ENCODE results near the gene NELL1.

The NELL1 gene

GRCh38 chr11:20909995-20910726 lies 240.8 kb downstream of the NELL1 start:
- no peak overlapping the region for H3K4me3 ChIP-seq (ENCODE audit: extremely low read depth, insufficient read depth, low read length, poor library complexity, severe bottlenecking)
- WGBS, 2 experiments (ENCODE audit: insufficient coverage in 2 of 2), result 90 to 98% methylated on average over 3 to 5 of the region's 7 CpGs

GRCh38 chr11:20910733-20911132 lies 241.3 kb downstream of the NELL1 start:
- Histone ChIP-seq H3K9me3 (ENCODE audit: control insufficient read depth, low read length) (no peaks in the 10 kb centered on the region), H3K4me1 (ENCODE audit: control insufficient read depth, insufficient read depth, low read length, poor library complexity, severe bottlenecking) (no peaks in the 10 kb centered on the region), H3K4me3 (ENCODE audit: extremely low read depth, insufficient read depth, low read length, poor library complexity, severe bottlenecking) (no peak overlapping the region), H3K27ac (ENCODE audit: low read depth, low read length, severe bottlenecking) (no peak overlapping the region), H3K36me3 (ENCODE audit: control insufficient read depth, insufficient read depth, low read length) (no peaks in the 10 kb centered on the region)

More at GRCh38 chr11:20909995-20910726, 240.8 kb downstream of the NELL1 start:
- H3K27ac ChIP-seq (ENCODE audit: low read depth, low read length, severe bottlenecking), result no peak overlapping the region
- no peaks in the 10 kb centered on the region for H3K36me3 ChIP-seq (ENCODE audit: control insufficient read depth, insufficient read depth, low read length)
- no peaks in the 10 kb centered on the region for H3K9me3 ChIP-seq (ENCODE audit: control insufficient read depth, low read length)
- H3K4me1 ChIP-seq (ENCODE audit: control insufficient read depth, insufficient read depth, low read length, poor library complexity, severe bottlenecking), result no peaks in the 10 kb centered on the region

- no peaks in the 10 kb centered on the region for H3K4me1 ChIP-seq (ENCODE audit: control insufficient read depth, insufficient read depth, low read length, poor library complexity, severe bottlenecking)
- H3K36me3 ChIP-seq (ENCODE audit: control insufficient read depth, insufficient read depth, low read length), result no peaks in the 10 kb centered on the region
- no peak overlapping the region for H3K4me3 ChIP-seq (ENCODE audit: extremely low read depth, insufficient read depth, low read length, poor library complexity, severe bottlenecking)
- H3K9me3 ChIP-seq (ENCODE audit: control insufficient read depth, low read length), result no peaks in the 10 kb centered on the region
- 43 to 80% methylated on average over 1 of the region's 2 CpGs for WGBS, 2 experiments (ENCODE audit: insufficient coverage in 2 of 2)
- no peak overlapping the region for H3K27ac ChIP-seq (ENCODE audit: low read depth, low read length, severe bottlenecking)
These were observed 242.9 kb downstream of the NELL1 start for GRCh38 chr11:20912065-20912821.

- no peaks in the 10 kb centered on the region for H3K4me1 ChIP-seq (ENCODE audit: control insufficient read depth, insufficient read depth, low read length, poor library complexity, severe bottlenecking)
- H3K4me3 ChIP-seq (ENCODE audit: extremely low read depth, insufficient read depth, low read length, poor library complexity, severe bottlenecking), result no peak overlapping the region
- no peak overlapping the region for H3K27ac ChIP-seq (ENCODE audit: low read depth, low read length, severe bottlenecking)
These were observed 243.6 kb downstream of the NELL1 start for GRCh38 chr11:20912922-20913512.

GRCh38 chr11:20917306-20917705 lies 247.9 kb downstream of the NELL1 start:
- no peaks in the 10 kb centered on the region for H3K36me3 ChIP-seq (ENCODE audit: control insufficient read depth, insufficient read depth, low read length)
- no peaks in the 10 kb centered on the region for H3K9me3 ChIP-seq (ENCODE audit: control insufficient read depth, low read length)
- H3K4me3 ChIP-seq (ENCODE audit: extremely low read depth, insufficient read depth, low read length, poor library complexity, severe bottlenecking), result no peak overlapping the region
- no peak overlapping the region for H3K27ac ChIP-seq (ENCODE audit: low read depth, low read length, severe bottlenecking)
- no peaks in the 10 kb centered on the region for H3K4me1 ChIP-seq (ENCODE audit: control insufficient read depth, insufficient read depth, low read length, poor library complexity, severe bottlenecking)

More at GRCh38 chr11:20912922-20913512, 243.6 kb downstream of the NELL1 start:
- Histone ChIP-seq H3K36me3 (ENCODE audit: control insufficient read depth, insufficient read depth, low read length) (no peaks in the 10 kb centered on the region), H3K9me3 (ENCODE audit: control insufficient read depth, low read length) (no peaks in the 10 kb centered on the region)
- WGBS, 2 experiments (ENCODE audit: insufficient coverage in 2 of 2), result 0 to 12% methylated on average over 1 to 3 of the region's 4 CpGs

GRCh38 chr11:20926799-20927540 lies 257.6 kb downstream of the NELL1 start:
- WGBS, 2 experiments (ENCODE audit: insufficient coverage in 2 of 2), result 100% methylated on average over 1 of the region's 4 CpGs; no CpG with 5 or more reads in 1 of the 2 experiments
- no peaks in the 10 kb centered on the region for H3K4me1 ChIP-seq (ENCODE audit: control insufficient read depth, insufficient read depth, low read length, poor library complexity, severe bottlenecking)
- H3K27ac ChIP-seq (ENCODE audit: low read depth, low read length, severe bottlenecking), result no peak overlapping the region
- H3K9me3 ChIP-seq (ENCODE audit: control insufficient read depth, low read length), result no peaks in the 10 kb centered on the region
- H3K36me3 ChIP-seq (ENCODE audit: control insufficient read depth, insufficient read depth, low read length), result no peaks in the 10 kb centered on the region
- no peak overlapping the region for H3K4me3 ChIP-seq (ENCODE audit: extremely low read depth, insufficient read depth, low read length, poor library complexity, severe bottlenecking)

- 77 to 88% methylated on average over 3 of the region's 3 CpGs for WGBS, 2 experiments (ENCODE audit: insufficient coverage in 2 of 2)
- Histone ChIP-seq H3K4me1 (ENCODE audit: control insufficient read depth, insufficient read depth, low read length, poor library complexity, severe bottlenecking) (no peaks in the 10 kb centered on the region), H3K4me3 (ENCODE audit: extremely low read depth, insufficient read depth, low read length, poor library complexity, severe bottlenecking) (no peak overlapping the region), H3K36me3 (ENCODE audit: control insufficient read depth, insufficient read depth, low read length) (no peaks in the 10 kb centered on the region), H3K27ac (ENCODE audit: low read depth, low read length, severe bottlenecking) (no peak overlapping the region), H3K9me3 (ENCODE audit: control insufficient read depth, low read length) (no peaks in the 10 kb centered on the region)
These were observed 261.6 kb downstream of the NELL1 start for GRCh38 chr11:20931029-20931428.

GRCh38 chr11:20933086-20933485 lies 263.7 kb downstream of the NELL1 start:
- H3K27ac ChIP-seq (ENCODE audit: low read depth, low read length, severe bottlenecking), result no peak overlapping the region
- H3K36me3 ChIP-seq (ENCODE audit: control insufficient read depth, insufficient read depth, low read length), result no peaks in the 10 kb centered on the region
- WGBS, 2 experiments (ENCODE audit: insufficient coverage in 2 of 2), result 84 to 95% methylated on average over 3 of the region's 3 CpGs
- no peaks in the 10 kb centered on the region for H3K9me3 ChIP-seq (ENCODE audit: control insufficient read depth, low read length)
- no peaks in the 10 kb centered on the region for H3K4me1 ChIP-seq (ENCODE audit: control insufficient read depth, insufficient read depth, low read length, poor library complexity, severe bottlenecking)
- no peak overlapping the region for H3K4me3 ChIP-seq (ENCODE audit: extremely low read depth, insufficient read depth, low read length, poor library complexity, severe bottlenecking)

- Histone ChIP-seq H3K36me3 (ENCODE audit: control insufficient read depth, insufficient read depth, low read length) (no peaks in the 10 kb centered on the region), H3K9me3 (ENCODE audit: control insufficient read depth, low read length) (no peaks in the 10 kb centered on the region), H3K27ac (ENCODE audit: low read depth, low read length, severe bottlenecking) (no peak overlapping the region), H3K4me1 (ENCODE audit: control insufficient read depth, insufficient read depth, low read length, poor library complexity, severe bottlenecking) (no peaks in the 10 kb centered on the region), H3K4me3 (ENCODE audit: extremely low read depth, insufficient read depth, low read length, poor library complexity, severe bottlenecking) (no peak overlapping the region)
- no CpG with 5 or more reads among the region's 3 CpGs for WGBS, 2 experiments (ENCODE audit: insufficient coverage in 2 of 2)
These were observed 264.6 kb downstream of the NELL1 start for GRCh38 chr11:20933958-20934357.

GRCh38 chr11:20934516-20934915 lies 265.1 kb downstream of the NELL1 start:
- no peak overlapping the region for H3K4me3 ChIP-seq (ENCODE audit: extremely low read depth, insufficient read depth, low read length, poor library complexity, severe bottlenecking)
- H3K36me3 ChIP-seq (ENCODE audit: control insufficient read depth, insufficient read depth, low read length), result no peaks in the 10 kb centered on the region
- H3K4me1 ChIP-seq (ENCODE audit: control insufficient read depth, insufficient read depth, low read length, poor library complexity, severe bottlenecking), result no peaks in the 10 kb centered on the region
- no peaks in the 10 kb centered on the region for H3K9me3 ChIP-seq (ENCODE audit: control insufficient read depth, low read length)
- WGBS, 2 experiments (ENCODE audit: insufficient coverage in 2 of 2), result 83% methylated on average over 1 to 2 of the region's 2 CpGs
- no peak overlapping the region for H3K27ac ChIP-seq (ENCODE audit: low read depth, low read length, severe bottlenecking)

All from mesodermal cell (in vitro differentiated cells).